ENCODE measurements around the gene SLC4A11. TPM values are rescaled to one million over a fixed set of nuclear protein-coding genes. Genes with fewer than 3 reads are reported as not detected.

SLC4A11 gene
- total RNA-seq, 1 experiment from 2014 or later: 26.8 TPM

DNA sequence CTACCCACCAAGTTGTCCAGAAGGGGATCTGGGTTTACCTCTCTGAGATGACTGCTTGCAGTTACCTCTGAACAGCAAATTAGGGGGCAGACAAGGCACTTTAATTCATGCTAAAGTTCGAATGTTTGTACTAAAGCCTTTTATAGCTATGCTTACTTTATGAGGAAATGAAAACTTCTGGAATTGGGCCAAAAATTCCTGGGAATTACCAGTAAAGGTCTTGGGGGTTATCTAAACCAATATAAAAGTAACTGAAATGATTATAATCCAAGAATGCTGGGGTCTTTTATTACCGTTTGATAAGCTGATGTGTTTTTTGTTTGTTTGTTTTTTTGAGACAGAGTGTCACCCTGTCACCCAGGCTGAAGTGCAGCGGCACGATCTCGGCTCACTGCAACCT is 57.7 kb downstream of the SLC4A11 start:
- no peaks in the 10 kb centered on the region for H3F3A ChIP-seq (ENCODE audit: low read length, unreplicated experiment)
- no TSS peak for BruUV-seq (replicated peaks)
- H3K27ac ChIP-seq (ENCODE audit: low read length): no peak overlapping the region
- H3K36me3 ChIP-seq (ENCODE audit: low read depth, low read length): no peaks in the 10 kb centered on the region
- H3K4me3 ChIP-seq (ENCODE audit: low read length): no peak overlapping the region
- no peaks in the 10 kb centered on the region for H4K20me1 ChIP-seq (ENCODE audit: low read length)
- no peak overlapping the region for H2AFZ ChIP-seq (ENCODE audit: low read length)
- no peak overlapping the region for H3K4me2 ChIP-seq (ENCODE audit: low read length)
- no peak for ATAC-seq
- intact Hi-C loops (cut with micrococcal nuclease): no loop called here
- no peak overlapping the region for H3K9ac ChIP-seq (ENCODE audit: low read length)
- H3K9me3 ChIP-seq (ENCODE audit: low read length): no peaks in the 10 kb centered on the region
- no peaks in the 10 kb centered on the region for H3K79me2 ChIP-seq (ENCODE audit: low read length)
- no peaks in the 10 kb centered on the region for H3K9me2 ChIP-seq (replicated peaks; ENCODE audit: low read length)
- H3K27me3 ChIP-seq (ENCODE audit: low read length): no peaks in the 10 kb centered on the region
- no peaks in the 10 kb centered on the region for H3K4me1 ChIP-seq (ENCODE audit: insufficient read depth, low read length)
- ChIA-PET POLR2A (ENCODE audit: unreplicated experiment) (no interaction called here), CTCF (no interaction called here)
- no peak for DNase-seq
- TF ChIP-seq, protein P1, sequence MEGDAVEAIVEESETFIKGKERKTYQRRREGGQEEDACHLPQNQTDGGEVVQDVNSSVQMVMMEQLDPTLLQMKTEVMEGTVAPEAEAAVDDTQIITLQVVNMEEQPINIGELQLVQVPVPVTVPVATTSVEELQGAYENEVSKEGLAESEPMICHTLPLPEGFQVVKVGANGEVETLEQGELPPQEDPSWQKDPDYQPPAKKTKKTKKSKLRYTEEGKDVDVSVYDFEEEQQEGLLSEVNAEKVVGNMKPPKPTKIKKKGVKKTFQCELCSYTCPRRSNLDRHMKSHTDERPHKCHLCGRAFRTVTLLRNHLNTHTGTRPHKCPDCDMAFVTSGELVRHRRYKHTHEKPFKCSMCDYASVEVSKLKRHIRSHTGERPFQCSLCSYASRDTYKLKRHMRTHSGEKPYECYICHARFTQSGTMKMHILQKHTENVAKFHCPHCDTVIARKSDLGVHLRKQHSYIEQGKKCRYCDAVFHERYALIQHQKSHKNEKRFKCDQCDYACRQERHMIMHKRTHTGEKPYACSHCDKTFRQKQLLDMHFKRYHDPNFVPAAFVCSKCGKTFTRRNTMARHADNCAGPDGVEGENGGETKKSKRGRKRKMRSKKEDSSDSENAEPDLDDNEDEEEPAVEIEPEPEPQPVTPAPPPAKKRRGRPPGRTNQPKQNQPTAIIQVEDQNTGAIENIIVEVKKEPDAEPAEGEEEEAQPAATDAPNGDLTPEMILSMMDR (conservative IDR thresholded peaks at IDR 0.05; ENCODE audit: low read depth, low read length): no peak

DNA sequence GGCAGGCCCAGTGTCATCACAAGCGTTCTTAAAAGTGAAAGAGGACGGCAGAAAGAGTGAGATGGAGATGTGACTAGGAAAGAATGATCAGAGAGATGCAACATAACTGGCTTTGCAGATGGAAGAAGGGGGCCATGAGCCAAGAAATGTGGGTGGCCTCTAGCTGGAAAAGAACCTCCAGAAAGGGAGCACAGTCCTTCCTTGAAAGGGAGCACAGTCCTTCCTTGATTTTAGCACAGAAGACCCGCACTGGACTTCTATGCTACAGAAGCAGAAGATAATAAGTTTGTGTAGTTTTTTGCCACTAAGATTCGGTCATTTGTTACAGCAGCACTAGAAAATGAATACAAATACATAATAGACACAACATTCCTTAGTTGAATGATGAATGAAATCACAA is 58.7 kb downstream of the SLC4A11 start:
- Histone ChIP-seq H3K4me1 (ENCODE audit: insufficient read depth, low read length) (peaks cover 2% of the 10 kb centered on the region; the same call in 1 of the 2 replicates), H4K20me1 (ENCODE audit: low read length) (no peaks in the 10 kb centered on the region), H2AFZ (ENCODE audit: low read length) (no peak overlapping the region), H3K79me2 (ENCODE audit: low read length) (no peaks in the 10 kb centered on the region), H3K4me2 (ENCODE audit: low read length) (no peak overlapping the region), H3K36me3 (ENCODE audit: low read depth, low read length) (no peaks in the 10 kb centered on the region), H3K9me3 (ENCODE audit: low read length) (no peaks in the 10 kb centered on the region), H3K9ac (ENCODE audit: low read length) (no peak overlapping the region), H3K9me2 (replicated peaks; ENCODE audit: low read length) (no peaks in the 10 kb centered on the region), H3K27ac (ENCODE audit: low read length) (no peak overlapping the region), H3F3A (ENCODE audit: low read length, unreplicated experiment) (no peaks in the 10 kb centered on the region), H3K27me3 (ENCODE audit: low read length) (no peaks in the 10 kb centered on the region), H3K4me3 (ENCODE audit: low read length) (no peak overlapping the region)
- intact Hi-C loops (cut with micrococcal nuclease): no loop called here
- BruUV-seq (replicated peaks): no TSS peak
- CTCF ChIA-PET: no interaction called here
- no peak for ATAC-seq
- POLR2A ChIA-PET (ENCODE audit: unreplicated experiment): no interaction called here
- TF ChIP-seq EZH2phosphoT487 (IDR thresholded peaks at IDR 0.05; ENCODE audit: borderline replicate concordance, low read length) (no peak), EZH2 (IDR thresholded peaks at IDR 0.05; ENCODE audit: low read length, unreplicated experiment) (no peak)
- TF ChIP-seq, protein P1 (conservative IDR thresholded peaks at IDR 0.05; ENCODE audit: low read depth, low read length): no peak
- DNase-seq: no peak

DNA sequence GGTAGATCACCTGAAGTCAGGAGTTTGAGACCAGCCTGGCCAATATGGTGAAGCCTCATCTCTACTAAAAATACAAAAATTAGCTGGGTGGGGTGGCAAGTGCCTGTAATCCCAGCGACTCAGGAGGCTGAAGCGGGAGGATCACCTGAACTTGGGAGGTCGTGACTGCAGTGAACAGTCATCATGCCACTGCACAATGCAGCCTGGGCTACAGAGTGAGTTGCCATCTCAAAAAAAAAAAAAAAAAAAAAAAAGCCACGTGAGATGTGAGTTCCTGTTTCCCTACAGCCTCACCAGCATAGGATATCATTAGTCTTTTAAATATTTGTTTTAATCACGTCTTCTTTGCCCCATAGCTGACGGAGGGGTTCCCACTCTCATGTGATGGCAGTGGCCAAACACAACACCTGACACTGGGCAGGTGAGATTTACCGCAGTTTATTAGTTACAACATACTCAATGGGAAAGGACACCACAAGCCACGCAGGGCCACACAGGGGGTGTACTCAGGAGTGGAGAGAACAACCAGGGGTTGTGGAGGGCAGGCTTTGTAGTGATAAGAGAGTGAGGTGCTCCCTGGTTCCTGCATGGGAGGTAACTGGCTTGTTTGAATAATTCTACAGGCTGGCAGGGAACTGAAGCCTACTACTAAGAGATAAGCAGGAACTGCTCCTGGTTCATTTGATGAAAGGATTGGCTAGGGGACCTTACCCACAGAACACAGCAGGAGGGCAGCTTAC is 61.1 kb downstream of the SLC4A11 start:
- BruUV-seq (replicated peaks): no TSS peak
- Histone ChIP-seq H3K79me2 (ENCODE audit: low read length) (no peaks in the 10 kb centered on the region), H3K4me2 (ENCODE audit: low read length) (no peak overlapping the region), H3K9me3 (ENCODE audit: low read length) (no peaks in the 10 kb centered on the region), H3F3A (ENCODE audit: low read length, unreplicated experiment) (no peaks in the 10 kb centered on the region), H3K9me2 (replicated peaks; ENCODE audit: low read length) (no peaks in the 10 kb centered on the region), H3K27ac (ENCODE audit: low read length) (no peak overlapping the region), H2AFZ (ENCODE audit: low read length) (no peak overlapping the region), H3K36me3 (ENCODE audit: low read depth, low read length) (no peaks in the 10 kb centered on the region), H4K20me1 (ENCODE audit: low read length) (no peaks in the 10 kb centered on the region), H3K4me3 (ENCODE audit: low read length) (no peak overlapping the region), H3K4me1 (ENCODE audit: insufficient read depth, low read length) (peaks cover 12% of the 10 kb centered on the region), H3K27me3 (ENCODE audit: low read length) (no peaks in the 10 kb centered on the region), H3K9ac (ENCODE audit: low read length) (no peak overlapping the region)
- ChIA-PET CTCF (no interaction called here), POLR2A (ENCODE audit: unreplicated experiment) (no interaction called here)
- no peak for ATAC-seq
- no peak for DNase-seq
- intact Hi-C loops (cut with micrococcal nuclease): no loop called here
- TF ChIP-seq, protein P1 (conservative IDR thresholded peaks at IDR 0.05; ENCODE audit: low read depth, low read length): no peak
- TF ChIP-seq EZH2 (IDR thresholded peaks at IDR 0.05; ENCODE audit: low read length, unreplicated experiment): no peak
- TF ChIP-seq EZH2phosphoT487 (IDR thresholded peaks at IDR 0.05; ENCODE audit: borderline replicate concordance, low read length): no peak
